Stimulated activated CD4-positive, alpha-beta T cell treated with anti-CD3 and anti-CD28 coated beads, Interleukin-15, amount 100 ng/mL, for 24 hours (primary cell): ENCODE measurements around the gene OXNAD1.
"Not testable (repeated sequence)": the region's sequence is repeated elsewhere in the genome, so short reads cannot be mapped to it uniquely, and the experiment has no call there.

Experiments used
- DNase-seq: peaks from one replicate; pipeline ENCODE4 v3.0.0-alpha.2; 2020

The OXNAD1 gene

GRCh38 chr3:16307832-16308531 lies 43.0 kb downstream of the OXNAD1 start:
- DNase-seq: no peak

- DNase-seq: no peak
These were observed 43.7 kb downstream of the OXNAD1 start for GRCh38 chr3:16308727-16309126.

GRCh38 chr3:16309558-16309957 lies 44.5 kb downstream of the OXNAD1 start:
- DNase-seq: peak; percentile 61

- DNase-seq: not testable (repeated sequence)
These were observed 45.5 kb downstream of the OXNAD1 start for GRCh38 chr3:16310486-16310885.

GRCh38 chr3:16311960-16312451 lies 47.0 kb downstream of the OXNAD1 start:
- DNase-seq: peak; percentile 56

- DNase-seq: no peak
These were observed 49.1 kb downstream of the OXNAD1 start for GRCh38 chr3:16313886-16314645.

GRCh38 chr3:16315623-16316022 lies 50.6 kb downstream of the OXNAD1 start:
- DNase-seq: no peak

- no peak for DNase-seq
These were observed 51.4 kb downstream of the OXNAD1 start for GRCh38 chr3:16316396-16316795.

GRCh38 chr3:16316847-16317560 lies 52.0 kb downstream of the OXNAD1 start:
- no peak for DNase-seq

- no peak for DNase-seq
These were observed 52.5 kb downstream of the OXNAD1 start for GRCh38 chr3:16317561-16317945.

- no peak for DNase-seq
These were observed 53.2 kb downstream of the OXNAD1 start for GRCh38 chr3:16318176-16318575.

- peak; percentile 91 for DNase-seq
These were observed 54.3 kb downstream of the OXNAD1 start for GRCh38 chr3:16319307-16319706.

- DNase-seq: no peak
These were observed 54.7 kb downstream of the OXNAD1 start for GRCh38 chr3:16319723-16320122.

- DNase-seq: no peak
These were observed 55.7 kb downstream of the OXNAD1 start for GRCh38 chr3:16320711-16321110.

GRCh38 chr3:16322189-16322588 lies 57.2 kb downstream of the OXNAD1 start:
- no peak for DNase-seq

- no peak for DNase-seq
These were observed 58.7 kb downstream of the OXNAD1 start for GRCh38 chr3:16323737-16324136.

GRCh38 chr3:16325850-16326249 lies 60.8 kb downstream of the OXNAD1 start:
- DNase-seq: no peak

GRCh38 chr3:16326724-16327349 lies 61.8 kb downstream of the OXNAD1 start:
- no peak for DNase-seq

- DNase-seq: no peak
These were observed 63.1 kb downstream of the OXNAD1 start for GRCh38 chr3:16328124-16328523.

- no peak for DNase-seq
These were observed 64.2 kb downstream of the OXNAD1 start for GRCh38 chr3:16329036-16329825.

GRCh38 chr3:16329826-16330129 lies 64.8 kb downstream of the OXNAD1 start:
- no peak for DNase-seq

- DNase-seq: no peak
These were observed 65.3 kb downstream of the OXNAD1 start for GRCh38 chr3:16330351-16330750.
